RWPE2 (cell line): Measurements from ENCODE around the gene GATB.

ENCODE experiments used
- ATAC-seq: fragments of 200-7000 bp; cut with Tn5 transposase; 3 replicates; pipeline ENCODE4 v1.9.1; 2021; ENCODE audit warnings: low read depth
- DNase-seq: peaks from one replicate; pipeline ENCODE4 v3.0.0-alpha.2; 2020; ENCODE audit warnings: low spot score
- H3K27ac ChIP-seq: fragments of 450-650 bp; 2 replicates; pipeline ENCODE4 v1.5.1; 2017; ENCODE audit warnings: mild to moderate bottlenecking; ENCODE audit not compliant: poor library complexity, severe bottlenecking
- H3K27me3 ChIP-seq: fragments of 250-450 bp; sonication (Bioruptor Pico); 2 replicates; pipeline ENCODE4 v1.5.1; 2021; ENCODE audit warnings: mild to moderate bottlenecking, moderate library complexity; ENCODE audit not compliant: insufficient read depth, poor library complexity, severe bottlenecking
- H3K36me3 ChIP-seq: fragments of 250-450 bp; sonication (Bioruptor Pico); 2 replicates; pipeline ENCODE4 v1.5.1; 2020; ENCODE audit warnings: low read depth, mild to moderate bottlenecking, moderate library complexity
- H3K4me1 ChIP-seq: fragments of 250-450 bp; sonication (Bioruptor Pico); 2 replicates; pipeline ENCODE4 v1.5.1; 2021; ENCODE audit warnings: mild to moderate bottlenecking, moderate library complexity; ENCODE audit not compliant: insufficient read depth, poor library complexity, severe bottlenecking
- H3K4me3 ChIP-seq: fragments of 250-450 bp; sonication (Bioruptor Pico); 2 replicates; pipeline ENCODE4 v1.5.1; 2021; ENCODE audit warnings: mild to moderate bottlenecking, moderate library complexity; ENCODE audit not compliant: severe bottlenecking
- H3K9me3 ChIP-seq: fragments of 250-450 bp; sonication (Bioruptor Pico); 2 replicates; pipeline ENCODE4 v1.5.1; 2021; ENCODE audit warnings: mild to moderate bottlenecking, moderate library complexity; ENCODE audit not compliant: severe bottlenecking
- TF ChIP-seq, protein P1 (sequence below): fragments of 450-650 bp; IDR thresholded peaks from one replicate; pipeline ENCODE4 v1.5.1; 2017; ENCODE audit warnings: mild to moderate bottlenecking, moderate library complexity; ENCODE audit not compliant: poor library complexity, severe bottlenecking

GATB gene

DNA sequence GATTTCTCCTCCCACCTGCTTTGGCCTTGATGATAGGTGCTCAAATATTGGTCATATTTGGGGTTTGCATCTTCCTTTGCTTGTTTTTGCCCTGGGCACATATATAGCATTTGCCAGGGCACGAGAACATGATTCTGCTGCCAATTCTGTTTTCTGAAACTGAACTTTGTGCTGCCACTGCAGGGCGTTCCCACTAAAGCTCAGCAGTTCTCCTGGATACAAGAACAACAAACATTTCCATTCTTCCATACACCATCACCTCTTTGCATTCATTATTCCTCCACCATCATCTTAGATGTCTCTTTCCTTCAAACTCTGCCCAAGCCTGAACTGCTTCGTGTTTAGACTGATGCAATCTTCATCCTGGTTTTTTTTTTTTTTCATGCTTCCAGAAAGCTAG, 36.3 kb upstream of the GATB start:
- ATAC-seq (no peak), DNase-seq (no peak)
- TF ChIP-seq, protein P1, sequence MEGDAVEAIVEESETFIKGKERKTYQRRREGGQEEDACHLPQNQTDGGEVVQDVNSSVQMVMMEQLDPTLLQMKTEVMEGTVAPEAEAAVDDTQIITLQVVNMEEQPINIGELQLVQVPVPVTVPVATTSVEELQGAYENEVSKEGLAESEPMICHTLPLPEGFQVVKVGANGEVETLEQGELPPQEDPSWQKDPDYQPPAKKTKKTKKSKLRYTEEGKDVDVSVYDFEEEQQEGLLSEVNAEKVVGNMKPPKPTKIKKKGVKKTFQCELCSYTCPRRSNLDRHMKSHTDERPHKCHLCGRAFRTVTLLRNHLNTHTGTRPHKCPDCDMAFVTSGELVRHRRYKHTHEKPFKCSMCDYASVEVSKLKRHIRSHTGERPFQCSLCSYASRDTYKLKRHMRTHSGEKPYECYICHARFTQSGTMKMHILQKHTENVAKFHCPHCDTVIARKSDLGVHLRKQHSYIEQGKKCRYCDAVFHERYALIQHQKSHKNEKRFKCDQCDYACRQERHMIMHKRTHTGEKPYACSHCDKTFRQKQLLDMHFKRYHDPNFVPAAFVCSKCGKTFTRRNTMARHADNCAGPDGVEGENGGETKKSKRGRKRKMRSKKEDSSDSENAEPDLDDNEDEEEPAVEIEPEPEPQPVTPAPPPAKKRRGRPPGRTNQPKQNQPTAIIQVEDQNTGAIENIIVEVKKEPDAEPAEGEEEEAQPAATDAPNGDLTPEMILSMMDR: no peak
- no peaks in the 10 kb centered on the region for H3K36me3 ChIP-seq
- no peaks in the 10 kb centered on the region for H3K4me1 ChIP-seq
- no peaks in the 10 kb centered on the region for H3K27me3 ChIP-seq
- no peaks in the 10 kb centered on the region for H3K9me3 ChIP-seq
- no peak overlapping the region for H3K27ac ChIP-seq
- no peak overlapping the region for H3K4me3 ChIP-seq

DNA sequence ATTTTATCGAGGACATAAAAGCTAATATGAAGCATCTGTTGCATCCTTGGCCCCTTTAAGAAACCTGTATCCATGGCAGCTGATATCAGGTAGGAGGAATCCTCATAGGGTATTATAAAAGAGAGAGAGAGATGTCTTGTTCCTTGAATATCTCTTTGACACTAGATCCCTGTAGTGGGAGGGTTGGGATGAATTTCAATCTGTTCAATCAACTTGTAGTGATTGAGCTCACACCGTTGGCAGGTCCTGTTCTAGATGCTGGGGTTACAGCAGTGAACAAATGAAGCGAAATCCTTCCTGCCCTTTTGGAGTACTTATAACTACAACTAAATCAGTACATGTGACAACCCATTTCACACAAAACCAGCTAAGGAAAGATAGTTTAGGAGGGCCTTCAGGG, 35.3 kb upstream of the GATB start:
- Histone ChIP-seq H3K4me1 (no peaks in the 10 kb centered on the region), H3K27ac (no peak overlapping the region), H3K9me3 (no peaks in the 10 kb centered on the region), H3K36me3 (no peaks in the 10 kb centered on the region), H3K27me3 (no peaks in the 10 kb centered on the region), H3K4me3 (no peak overlapping the region)
- DNase-seq (no peak), ATAC-seq (no peak)
- TF ChIP-seq, protein P1: no peak

DNA sequence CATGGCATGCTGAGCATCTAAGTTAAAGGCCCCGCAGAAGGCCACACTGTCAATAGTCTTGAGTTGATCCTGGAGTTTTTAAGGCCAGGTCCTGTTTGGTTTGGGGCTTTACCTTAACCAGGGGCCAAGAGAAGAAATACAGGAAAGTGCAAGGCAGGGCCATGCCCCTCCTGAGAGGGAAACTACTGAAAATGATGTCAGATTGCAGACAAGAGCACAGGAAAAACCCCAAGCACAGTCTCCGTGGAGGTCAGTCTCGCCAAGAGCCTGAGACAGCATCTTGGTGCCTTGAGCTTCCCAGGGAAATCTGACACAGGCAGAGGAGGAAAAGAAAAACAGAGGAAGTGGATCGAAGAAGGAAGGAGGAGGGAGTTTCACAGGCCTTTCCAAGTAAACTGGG, 32.2 kb upstream of the GATB start:
- Histone ChIP-seq H3K4me1 (no peaks in the 10 kb centered on the region), H3K4me3 (no peak overlapping the region), H3K27me3 (no peaks in the 10 kb centered on the region), H3K9me3 (no peaks in the 10 kb centered on the region), H3K27ac (no peak overlapping the region), H3K36me3 (no peaks in the 10 kb centered on the region)
- ATAC-seq (no peak), DNase-seq (no peak)
- TF ChIP-seq, protein P1: no peak

DNA sequence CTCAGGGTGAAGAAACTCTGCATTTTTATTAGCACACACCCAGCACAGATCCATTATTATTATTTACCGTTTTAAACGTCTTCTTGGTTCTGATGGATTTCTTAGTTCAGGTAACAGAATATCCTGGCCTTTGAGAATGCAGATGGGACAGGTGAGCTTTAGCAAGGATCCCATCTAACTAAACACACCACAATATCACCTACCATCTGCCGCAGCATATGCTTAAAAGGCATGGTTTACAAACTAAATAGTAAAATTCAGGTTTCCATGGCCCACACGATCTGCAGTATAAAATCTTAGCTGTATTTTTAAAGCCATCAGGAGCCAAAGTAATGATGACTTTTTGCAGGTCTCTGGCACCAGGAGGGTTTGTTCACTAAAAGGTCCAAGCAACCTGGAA, 31.7 kb upstream of the GATB start:
- H3K27me3 ChIP-seq: no peaks in the 10 kb centered on the region
- H3K9me3 ChIP-seq: no peaks in the 10 kb centered on the region
- TF ChIP-seq, protein P1: no peak
- no peaks in the 10 kb centered on the region for H3K36me3 ChIP-seq
- H3K4me1 ChIP-seq: no peaks in the 10 kb centered on the region
- no peak for ATAC-seq
- H3K27ac ChIP-seq: no peak overlapping the region
- H3K4me3 ChIP-seq: no peak overlapping the region
- no peak for DNase-seq

DNA sequence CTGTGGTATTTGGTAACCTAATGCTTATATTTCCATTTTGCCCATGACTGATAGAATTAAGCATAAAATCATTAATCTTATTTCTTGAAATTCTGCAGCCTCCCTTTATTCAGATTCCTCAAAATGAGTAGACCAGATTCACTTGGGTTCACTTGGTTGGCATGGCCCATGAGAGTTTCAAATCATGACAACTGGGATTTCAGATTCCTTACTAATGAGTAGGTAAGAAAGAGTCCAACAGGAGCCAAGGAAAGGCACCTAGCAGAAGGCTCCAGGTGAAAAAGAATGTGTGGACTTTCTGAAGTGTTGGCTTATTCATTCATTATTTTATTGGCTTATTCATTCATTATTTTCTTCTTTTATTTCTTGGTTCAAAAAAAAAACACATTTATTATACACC, 27.2 kb upstream of the GATB start:
- ATAC-seq (no peak), DNase-seq (no peak)
- no peaks in the 10 kb centered on the region for H3K36me3 ChIP-seq
- H3K4me1 ChIP-seq: no peaks in the 10 kb centered on the region
- TF ChIP-seq, protein P1: no peak
- H3K27me3 ChIP-seq: no peaks in the 10 kb centered on the region
- H3K27ac ChIP-seq: no peak overlapping the region
- no peaks in the 10 kb centered on the region for H3K9me3 ChIP-seq
- no peak overlapping the region for H3K4me3 ChIP-seq
